ENCODE measurements around the gene LRP8. TPM values are rescaled to one million over a fixed set of nuclear protein-coding genes. Genes with fewer than 3 reads are reported as not detected.

LRP8 gene
- polyA plus RNA-seq, 1 donor = 4.1 TPM

DNA sequence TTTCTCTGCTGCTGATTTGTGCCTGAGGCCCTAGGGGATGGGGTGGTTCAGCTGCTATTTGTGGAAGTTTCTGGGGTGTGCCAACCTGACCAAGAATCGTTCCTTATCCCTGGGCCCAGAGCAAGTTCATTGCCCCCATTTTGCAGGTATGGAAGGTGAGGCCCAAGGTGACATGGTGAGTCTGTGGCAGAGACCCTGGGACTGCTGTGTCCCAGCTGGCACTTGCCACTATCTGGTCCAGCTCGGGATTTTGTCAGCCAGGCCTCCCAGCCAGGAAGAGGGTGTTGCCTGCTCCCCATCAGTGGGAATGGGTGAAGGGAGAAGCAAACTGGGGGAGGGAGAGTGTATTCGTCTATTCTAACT lies 18.9 kb upstream of the LRP8 start:
- Histone ChIP-seq H3K27me3 (ENCODE audit: control insufficient read depth, insufficient read depth, low read length) (no peaks in the 10 kb centered on the region), H3K36me3 (ENCODE audit: control insufficient read depth, insufficient read depth, low read length) (no peaks in the 10 kb centered on the region), H3K27ac (ENCODE audit: low read length) (no peak overlapping the region), H3K4me1 (ENCODE audit: control insufficient read depth, insufficient read depth, low read length) (no peaks in the 10 kb centered on the region), H3K9me3 (ENCODE audit: control insufficient read depth, low read depth, low read length) (no peaks in the 10 kb centered on the region), H3K4me3 (ENCODE audit: low read length) (no peak overlapping the region)
- 100% methylated on average over 1 of the region's 3 CpGs for WGBS (ENCODE audit: insufficient coverage, low lambda C conversion rate)
- DNase-seq = no peak

DNA sequence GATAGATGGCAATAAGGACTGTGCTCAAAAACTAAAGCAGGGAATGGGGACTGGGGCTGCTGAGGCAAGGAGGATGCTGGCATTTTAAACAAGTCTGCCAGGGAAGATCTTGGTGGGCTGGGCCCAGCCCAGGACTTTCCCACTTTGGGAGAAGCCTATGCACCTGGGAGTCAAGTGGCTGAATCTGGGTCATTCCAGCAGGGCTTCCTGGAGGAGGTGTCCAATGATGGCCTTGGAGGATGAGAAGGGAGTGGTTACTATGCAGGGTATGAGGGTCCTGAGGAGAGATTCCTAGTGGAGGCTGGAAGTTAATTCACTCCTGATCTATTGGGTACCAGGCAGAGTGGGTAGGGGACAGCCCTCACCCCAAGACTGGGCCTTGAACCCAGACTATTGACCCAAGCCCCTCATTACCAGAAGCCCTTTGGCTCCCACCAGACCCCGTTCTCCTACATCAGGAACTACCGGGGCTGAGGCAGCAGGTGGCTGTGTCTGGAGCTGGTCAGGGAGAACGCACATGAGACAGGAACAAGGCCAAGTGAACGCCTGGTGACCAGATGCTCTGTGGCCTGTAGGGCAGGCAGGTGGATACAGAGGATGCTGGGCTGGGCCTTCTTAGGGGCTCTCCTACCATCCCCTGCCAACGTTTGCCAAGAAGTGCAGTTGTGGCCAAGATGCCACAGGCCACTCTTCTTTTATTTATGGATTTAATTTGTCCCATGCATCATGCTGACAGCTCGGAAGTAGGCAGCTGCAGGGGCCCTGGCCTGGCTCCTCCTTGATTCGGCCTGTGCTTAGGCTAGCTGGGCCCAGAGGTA lies 18.3 kb upstream of the LRP8 start:
- no peak overlapping the region for H3K4me3 ChIP-seq (ENCODE audit: low read length)
- no peak overlapping the region for H3K27ac ChIP-seq (ENCODE audit: low read length)
- no peaks in the 10 kb centered on the region for H3K4me1 ChIP-seq (ENCODE audit: control insufficient read depth, insufficient read depth, low read length)
- DNase-seq = no peak
- no peaks in the 10 kb centered on the region for H3K9me3 ChIP-seq (ENCODE audit: control insufficient read depth, low read depth, low read length)
- H3K27me3 ChIP-seq (ENCODE audit: control insufficient read depth, insufficient read depth, low read length) = no peaks in the 10 kb centered on the region
- WGBS (ENCODE audit: insufficient coverage, low lambda C conversion rate) = no CpG with 5 or more reads among the region's 7 CpGs
- no peaks in the 10 kb centered on the region for H3K36me3 ChIP-seq (ENCODE audit: control insufficient read depth, insufficient read depth, low read length)

GRCh38 chr1:53344921-53345838 lies 17.3 kb upstream of the LRP8 start:
- no peaks in the 10 kb centered on the region for H3K27me3 ChIP-seq (ENCODE audit: control insufficient read depth, insufficient read depth, low read length)
- H3K9me3 ChIP-seq (ENCODE audit: control insufficient read depth, low read depth, low read length) = no peaks in the 10 kb centered on the region
- no CpG with 5 or more reads among the region's 11 CpGs for WGBS (ENCODE audit: insufficient coverage, low lambda C conversion rate)
- H3K4me1 ChIP-seq (ENCODE audit: control insufficient read depth, insufficient read depth, low read length) = peaks cover 2% of the 10 kb centered on the region
- H3K36me3 ChIP-seq (ENCODE audit: control insufficient read depth, insufficient read depth, low read length) = no peaks in the 10 kb centered on the region
- DNase-seq = no peak
- H3K4me3 ChIP-seq (ENCODE audit: low read length) = no peak overlapping the region
- H3K27ac ChIP-seq (ENCODE audit: low read length) = no peak overlapping the region

- no peak overlapping the region for H3K27ac ChIP-seq (ENCODE audit: low read length)
- H3K9me3 ChIP-seq (ENCODE audit: control insufficient read depth, low read depth, low read length) = no peaks in the 10 kb centered on the region
- no peak overlapping the region for H3K4me3 ChIP-seq (ENCODE audit: low read length)
- no CpG with 5 or more reads among the region's 9 CpGs for WGBS (ENCODE audit: insufficient coverage, low lambda C conversion rate)
- DNase-seq = no peak
- H3K27me3 ChIP-seq (ENCODE audit: control insufficient read depth, insufficient read depth, low read length) = no peaks in the 10 kb centered on the region
- peaks cover 8% of the 10 kb centered on the region for H3K4me1 ChIP-seq (ENCODE audit: control insufficient read depth, insufficient read depth, low read length)
- no peaks in the 10 kb centered on the region for H3K36me3 ChIP-seq (ENCODE audit: control insufficient read depth, insufficient read depth, low read length)
These were observed 16.2 kb upstream of the LRP8 start for GRCh38 chr1:53343831-53344668.

GRCh38 chr1:53342735-53343470 lies 15.0 kb upstream of the LRP8 start:
- Histone ChIP-seq H3K4me1 (ENCODE audit: control insufficient read depth, insufficient read depth, low read length) (peaks cover 8% of the 10 kb centered on the region), H3K27me3 (ENCODE audit: control insufficient read depth, insufficient read depth, low read length) (no peaks in the 10 kb centered on the region), H3K4me3 (ENCODE audit: low read length) (no peak overlapping the region), H3K36me3 (ENCODE audit: control insufficient read depth, insufficient read depth, low read length) (no peaks in the 10 kb centered on the region), H3K9me3 (ENCODE audit: control insufficient read depth, low read depth, low read length) (no peaks in the 10 kb centered on the region), H3K27ac (ENCODE audit: low read length) (no peak overlapping the region)
- DNase-seq = no peak
- WGBS (ENCODE audit: insufficient coverage, low lambda C conversion rate) = no CpG with 5 or more reads among the region's 10 CpGs

- no peaks in the 10 kb centered on the region for H3K9me3 ChIP-seq (ENCODE audit: control insufficient read depth, low read depth, low read length)
- H3K36me3 ChIP-seq (ENCODE audit: control insufficient read depth, insufficient read depth, low read length) = no peaks in the 10 kb centered on the region
- H3K27me3 ChIP-seq (ENCODE audit: control insufficient read depth, insufficient read depth, low read length) = no peaks in the 10 kb centered on the region
- peaks cover 8% of the 10 kb centered on the region for H3K4me1 ChIP-seq (ENCODE audit: control insufficient read depth, insufficient read depth, low read length)
- no peak overlapping the region for H3K27ac ChIP-seq (ENCODE audit: low read length)
- no peak overlapping the region for H3K4me3 ChIP-seq (ENCODE audit: low read length)
- no peak for DNase-seq
- no CpG with 5 or more reads among the region's 7 CpGs for WGBS (ENCODE audit: insufficient coverage, low lambda C conversion rate)
These were observed 14.3 kb upstream of the LRP8 start for GRCh38 chr1:53341961-53342707.

DNA sequence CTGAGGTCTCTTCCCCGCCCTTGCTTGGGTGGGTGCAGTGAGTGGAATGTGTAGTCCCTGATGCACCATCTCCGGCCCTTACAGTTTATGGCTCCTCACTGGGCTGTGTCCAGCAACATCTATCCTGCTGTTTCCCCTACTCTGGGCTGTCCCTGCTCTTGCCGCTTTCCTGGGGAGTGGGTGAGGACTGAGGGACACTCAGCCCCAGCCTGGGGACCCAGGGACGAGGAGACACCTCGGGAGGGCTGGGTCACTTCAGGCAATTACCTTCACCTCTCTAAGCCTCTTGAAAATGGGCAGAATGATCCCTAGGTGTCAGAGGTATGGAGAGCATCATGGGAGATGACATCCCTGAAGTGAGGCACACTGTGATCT lies 13.6 kb upstream of the LRP8 start:
- no CpG with 5 or more reads among the region's 5 CpGs for WGBS (ENCODE audit: insufficient coverage, low lambda C conversion rate)
- H3K27ac ChIP-seq (ENCODE audit: low read length) = no peak overlapping the region

DNA sequence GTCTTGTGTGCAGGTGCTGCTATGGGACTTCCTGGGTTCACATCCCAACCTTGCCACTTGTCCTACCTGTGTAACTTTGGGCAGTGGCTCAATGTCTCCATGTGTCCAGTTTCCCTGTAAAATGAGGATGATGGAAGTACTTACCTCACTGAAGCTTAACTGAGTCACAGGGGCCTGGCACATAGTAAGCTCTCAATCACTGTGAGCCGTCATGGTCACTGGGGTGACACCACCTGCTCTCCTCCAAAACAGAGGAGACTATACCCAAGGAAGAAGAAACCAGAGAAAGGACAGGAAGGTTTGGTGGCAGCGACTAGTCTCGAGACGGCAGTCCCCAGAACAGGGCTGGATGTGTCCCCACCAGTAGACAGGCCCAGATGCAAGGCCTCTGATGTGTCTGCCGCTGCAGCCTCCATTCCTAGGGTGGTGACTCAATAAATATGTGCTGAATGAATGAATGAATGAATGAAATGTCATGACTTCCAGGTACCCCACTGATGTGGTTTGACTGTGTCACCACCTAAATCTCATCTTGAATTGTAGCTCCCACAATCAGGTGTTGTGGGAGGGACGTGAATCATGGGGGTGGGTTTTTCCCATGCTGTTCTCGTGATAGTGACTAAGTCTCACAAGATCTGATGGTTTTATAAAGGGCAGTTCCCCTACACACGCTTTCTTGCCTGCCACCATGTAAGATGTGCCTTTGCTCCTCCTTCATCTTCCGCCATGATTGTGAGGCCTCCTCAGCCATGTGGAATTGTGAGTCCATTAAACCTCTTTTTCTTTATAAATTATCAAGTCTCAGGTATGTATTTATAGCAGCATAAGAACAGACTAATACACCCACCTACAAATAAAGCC lies 13.0 kb upstream of the LRP8 start:
- H3K27me3 ChIP-seq (ENCODE audit: control insufficient read depth, insufficient read depth, low read length) = no peaks in the 10 kb centered on the region
- no CpG with 5 or more reads among the region's 9 CpGs for WGBS (ENCODE audit: insufficient coverage, low lambda C conversion rate)
- no peak overlapping the region for H3K4me3 ChIP-seq (ENCODE audit: low read length)
- H3K36me3 ChIP-seq (ENCODE audit: control insufficient read depth, insufficient read depth, low read length) = no peaks in the 10 kb centered on the region
- no peak overlapping the region for H3K27ac ChIP-seq (ENCODE audit: low read length)
- no peak for DNase-seq
- H3K9me3 ChIP-seq (ENCODE audit: control insufficient read depth, low read depth, low read length) = no peaks in the 10 kb centered on the region
- peaks cover 8% of the 10 kb centered on the region for H3K4me1 ChIP-seq (ENCODE audit: control insufficient read depth, insufficient read depth, low read length)

More for the DNA sequence above, 13.6 kb upstream of the LRP8 start:
- H3K9me3 ChIP-seq (ENCODE audit: control insufficient read depth, low read depth, low read length) = no peaks in the 10 kb centered on the region
- DNase-seq = no peak
- H3K4me3 ChIP-seq (ENCODE audit: low read length) = no peak overlapping the region
- peaks cover 8% of the 10 kb centered on the region for H3K4me1 ChIP-seq (ENCODE audit: control insufficient read depth, insufficient read depth, low read length)
- H3K36me3 ChIP-seq (ENCODE audit: control insufficient read depth, insufficient read depth, low read length) = no peaks in the 10 kb centered on the region
- H3K27me3 ChIP-seq (ENCODE audit: control insufficient read depth, insufficient read depth, low read length) = no peaks in the 10 kb centered on the region
